ENCODE results near the gene ZBTB7C. TPM values are rescaled to one million over a fixed set of nuclear protein-coding genes. Genes with fewer than 3 reads are reported as not detected.

ZBTB7C gene
- total and polyA plus RNA-seq, 2 of the 4 experiments (the other 2 are of a cell fraction) = not detected

GRCh38 chr18:48402953-48403352 lies 6.2 kb downstream of the ZBTB7C start (continued):
- TF ChIP-seq CHD1 (IDR thresholded peaks at IDR 0.05; ENCODE audit: low read depth, low read length) = no peak

- H3K4me3 ChIP-seq (ENCODE audit: insufficient read depth, low read depth, low read length) = no peak overlapping the region
- H3K23ac ChIP-seq (ENCODE audit: low read depth, low read length) = no peak overlapping the region
- H3K36me3 ChIP-seq (ENCODE audit: control insufficient read depth, insufficient read depth, low read length) = no peaks in the 10 kb centered on the region
- no peak overlapping the region for H4K8ac ChIP-seq (ENCODE audit: low read depth in 2 of 2, low read length in 2 of 2)
- H3K79me1 ChIP-seq (ENCODE audit: low read depth in 1 of 2, low read length in 2 of 2) = no peaks in the 10 kb centered on the region
- H3K9me3 ChIP-seq (ENCODE audit: control insufficient read depth, insufficient read depth, low read length) = no peaks in the 10 kb centered on the region
- ATAC-seq (ENCODE audit: low read depth) (no peak), DNase-seq (no peak)
- H3K4ac ChIP-seq (ENCODE audit: low read depth, low read length) = no peak overlapping the region
- H2AFZ ChIP-seq (replicated peaks; ENCODE audit: low read length, poor library complexity) = no peak overlapping the region
- H3K9ac ChIP-seq (ENCODE audit: low read depth, low read length) = no peak overlapping the region
- H3K18ac ChIP-seq (ENCODE audit: low read depth, low read length) = no peak overlapping the region
- peaks cover 37% of the 10 kb centered on the region for H3K27me3 ChIP-seq (ENCODE audit: control insufficient read depth, insufficient read depth, low read length)
- no TSS peak for BruUV-seq (replicated peaks)
- no peak overlapping the region for H3K56ac ChIP-seq (ENCODE audit: extremely low read depth, insufficient read depth, low read length)
- H2BK15ac ChIP-seq (ENCODE audit: low read depth, low read length) = no peak overlapping the region
- no peak overlapping the region for H3K4me2 ChIP-seq (ENCODE audit: low read depth, low read length)
- no peak overlapping the region for H2BK5ac ChIP-seq (ENCODE audit: low read depth, low read length, poor library complexity, severe bottlenecking)
- no peak overlapping the region for H2AK9ac ChIP-seq (replicated peaks; ENCODE audit: low read depth, low read length, poor library complexity)
- WGBS, 2 experiments (ENCODE audit: extremely low coverage in 2 of 2, insufficient read length in 1 of 2) = 100% methylated on average over 1 of the region's 9 CpGs; no CpG with 5 or more reads in 1 of the 2 experiments
- H3K9me1 ChIP-seq (ENCODE audit: insufficient read depth, low read length) = no peaks in the 10 kb centered on the region
- peaks cover 3% of the 10 kb centered on the region; the same call in 1 of the 2 replicates for H3K4me1 ChIP-seq (ENCODE audit: control insufficient read depth, insufficient read depth, low read length)
- ChIA-PET POLR2A (ENCODE audit: unreplicated experiment) (no interaction called here), CTCF (no interaction called here)
- H4K5ac ChIP-seq (ENCODE audit: low read depth, low read length) = no peak overlapping the region
- H2BK120ac ChIP-seq (ENCODE audit: low read depth, low read length) = no peak overlapping the region
- intact Hi-C loops (cut with micrococcal nuclease) (no loop called here), in situ Hi-C loops (cut with MboI; ENCODE audit: low sequenced_read_pairs) (no loop called here), dilution Hi-C loops (cut with HindIII; ENCODE audit: low sequenced_read_pairs, unreplicated experiment) (no loop called here)
- no peak overlapping the region for H3K14ac ChIP-seq (replicated peaks; ENCODE audit: low read depth, low read length)
- H4K91ac ChIP-seq (ENCODE audit: insufficient read depth, low read depth, low read length) = no peak overlapping the region
- no peak overlapping the region for H2BK20ac ChIP-seq (ENCODE audit: low read depth, low read length)
- H4K20me1 ChIP-seq (ENCODE audit: insufficient read depth, low read length) = no peaks in the 10 kb centered on the region
- no peak overlapping the region for H2AK5ac ChIP-seq (ENCODE audit: low read depth, low read length)
- no peak overlapping the region for H3K27ac ChIP-seq (ENCODE audit: insufficient read depth, low read length)
- no peak for TF ChIP-seq MXI1 (IDR thresholded peaks at IDR 0.05; ENCODE audit: borderline replicate concordance, low read depth, low read length)
- TF ChIP-seq POLR2A (IDR thresholded peaks at IDR 0.05; ENCODE audit: low read depth, low read length) = no peak
- no peak for TF ChIP-seq FOS (IDR thresholded peaks at IDR 0.05; ENCODE audit: low read depth, low read length)
- TF ChIP-seq BHLHE40 (IDR thresholded peaks at IDR 0.05; ENCODE audit: low read depth, low read length) = no peak
- TF ChIP-seq RAD21 (IDR thresholded peaks at IDR 0.05; ENCODE audit: low read length) = no peak
- no peak for TF ChIP-seq RFX5 (IDR thresholded peaks at IDR 0.05; ENCODE audit: low read depth, low read length)
- TF ChIP-seq MAFK (IDR thresholded peaks at IDR 0.05; ENCODE audit: low read depth, low read length) = no peak
- no peak for TF ChIP-seq NFE2L2 (IDR thresholded peaks at IDR 0.05; ENCODE audit: low read depth, low read length)
- TF ChIP-seq USF2 (IDR thresholded peaks at IDR 0.05; ENCODE audit: low read depth, low read length) = no peak
- no peak for TF ChIP-seq SMC3 (IDR thresholded peaks at IDR 0.05; ENCODE audit: low read depth, low read length)
- TF ChIP-seq CHD1 (IDR thresholded peaks at IDR 0.05; ENCODE audit: low read depth, low read length) = no peak
- TF ChIP-seq ELK1 (IDR thresholded peaks at IDR 0.05; ENCODE audit: borderline replicate concordance, low read depth, low read length) = no peak
- no peak for TF ChIP-seq RCOR1 (IDR thresholded peaks at IDR 0.05; ENCODE audit: insufficient replicate concordance, low read length)
- TF ChIP-seq MAZ (IDR thresholded peaks at IDR 0.05; ENCODE audit: borderline replicate concordance, low read depth, low read length) = no peak
Measured at GRCh38 chr18:48399303-48400075, 9.7 kb downstream of the ZBTB7C start.
